ENCODE results near the gene USP30.

Gene USP30

DNA sequence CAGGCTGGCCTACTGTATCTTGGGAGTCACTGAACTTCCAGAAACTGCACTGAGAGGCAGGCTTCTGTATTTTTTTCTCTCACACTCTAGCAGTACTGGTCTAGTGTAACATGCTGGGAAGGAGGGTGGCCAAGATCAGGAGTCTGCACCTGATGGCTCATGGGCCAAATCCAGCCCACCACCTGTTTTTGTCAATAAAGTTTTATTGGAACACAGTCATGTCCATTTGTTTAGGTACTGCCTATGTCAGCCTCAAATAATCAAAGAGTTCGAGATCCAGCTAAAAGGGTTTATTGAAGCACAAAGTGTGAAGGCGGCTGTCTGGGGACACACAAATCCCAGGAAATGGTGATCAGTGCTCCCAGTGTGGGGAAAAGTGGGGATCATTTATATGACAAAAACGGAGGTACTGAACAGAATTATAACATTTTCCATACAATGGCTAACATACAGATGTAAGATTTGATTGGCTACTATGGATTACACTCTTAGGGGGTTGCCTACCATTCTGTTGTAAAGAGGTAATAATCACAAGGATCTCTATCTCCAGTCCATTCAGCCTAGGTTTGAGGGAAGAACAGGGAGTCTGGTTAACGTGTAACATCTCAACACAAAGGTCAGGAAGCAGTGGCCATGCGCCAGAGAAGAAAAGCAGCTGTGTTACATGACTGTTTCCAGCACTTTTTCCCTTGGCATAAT, 12.9 kb downstream of the USP30 start:
- DNase-seq (ENCODE audit: low read depth in 2 of 2) = no peak
- TF ChIP-seq, protein P1, sequence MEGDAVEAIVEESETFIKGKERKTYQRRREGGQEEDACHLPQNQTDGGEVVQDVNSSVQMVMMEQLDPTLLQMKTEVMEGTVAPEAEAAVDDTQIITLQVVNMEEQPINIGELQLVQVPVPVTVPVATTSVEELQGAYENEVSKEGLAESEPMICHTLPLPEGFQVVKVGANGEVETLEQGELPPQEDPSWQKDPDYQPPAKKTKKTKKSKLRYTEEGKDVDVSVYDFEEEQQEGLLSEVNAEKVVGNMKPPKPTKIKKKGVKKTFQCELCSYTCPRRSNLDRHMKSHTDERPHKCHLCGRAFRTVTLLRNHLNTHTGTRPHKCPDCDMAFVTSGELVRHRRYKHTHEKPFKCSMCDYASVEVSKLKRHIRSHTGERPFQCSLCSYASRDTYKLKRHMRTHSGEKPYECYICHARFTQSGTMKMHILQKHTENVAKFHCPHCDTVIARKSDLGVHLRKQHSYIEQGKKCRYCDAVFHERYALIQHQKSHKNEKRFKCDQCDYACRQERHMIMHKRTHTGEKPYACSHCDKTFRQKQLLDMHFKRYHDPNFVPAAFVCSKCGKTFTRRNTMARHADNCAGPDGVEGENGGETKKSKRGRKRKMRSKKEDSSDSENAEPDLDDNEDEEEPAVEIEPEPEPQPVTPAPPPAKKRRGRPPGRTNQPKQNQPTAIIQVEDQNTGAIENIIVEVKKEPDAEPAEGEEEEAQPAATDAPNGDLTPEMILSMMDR (IDR thresholded peaks at IDR 0.05; ENCODE audit: low read depth, low read length) = no peak

DNA sequence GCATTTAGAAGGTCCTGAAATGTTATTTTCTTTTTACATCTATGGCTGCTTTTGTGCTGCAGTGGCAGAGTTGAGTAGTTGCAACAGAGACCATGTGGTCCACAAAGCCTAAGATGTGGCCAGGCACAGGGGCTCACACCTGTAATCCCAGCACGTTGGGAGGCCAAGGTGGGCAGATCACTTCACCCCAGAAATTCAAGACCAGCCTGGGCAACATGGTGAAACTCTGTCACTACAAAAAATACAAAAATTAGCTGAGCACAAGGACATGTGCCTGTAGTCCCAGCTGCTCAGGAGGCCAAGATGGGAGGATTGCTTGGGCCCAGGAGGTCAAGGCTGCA, 13.4 kb downstream of the USP30 start:
- no peak overlapping the region for H3K4me3 ChIP-seq (replicated peaks in 1 of 2; ENCODE audit: low read depth in 2 of 2, low read length in 2 of 2)
- no peak for DNase-seq (ENCODE audit: low read depth in 2 of 2)
- TF ChIP-seq, protein P1 (IDR thresholded peaks at IDR 0.05; ENCODE audit: low read depth, low read length) = no peak

More for the DNA sequence above, 12.9 kb downstream of the USP30 start:
- no peak overlapping the region for H3K4me3 ChIP-seq (replicated peaks in 1 of 2; ENCODE audit: low read depth in 2 of 2, low read length in 2 of 2)

DNA sequence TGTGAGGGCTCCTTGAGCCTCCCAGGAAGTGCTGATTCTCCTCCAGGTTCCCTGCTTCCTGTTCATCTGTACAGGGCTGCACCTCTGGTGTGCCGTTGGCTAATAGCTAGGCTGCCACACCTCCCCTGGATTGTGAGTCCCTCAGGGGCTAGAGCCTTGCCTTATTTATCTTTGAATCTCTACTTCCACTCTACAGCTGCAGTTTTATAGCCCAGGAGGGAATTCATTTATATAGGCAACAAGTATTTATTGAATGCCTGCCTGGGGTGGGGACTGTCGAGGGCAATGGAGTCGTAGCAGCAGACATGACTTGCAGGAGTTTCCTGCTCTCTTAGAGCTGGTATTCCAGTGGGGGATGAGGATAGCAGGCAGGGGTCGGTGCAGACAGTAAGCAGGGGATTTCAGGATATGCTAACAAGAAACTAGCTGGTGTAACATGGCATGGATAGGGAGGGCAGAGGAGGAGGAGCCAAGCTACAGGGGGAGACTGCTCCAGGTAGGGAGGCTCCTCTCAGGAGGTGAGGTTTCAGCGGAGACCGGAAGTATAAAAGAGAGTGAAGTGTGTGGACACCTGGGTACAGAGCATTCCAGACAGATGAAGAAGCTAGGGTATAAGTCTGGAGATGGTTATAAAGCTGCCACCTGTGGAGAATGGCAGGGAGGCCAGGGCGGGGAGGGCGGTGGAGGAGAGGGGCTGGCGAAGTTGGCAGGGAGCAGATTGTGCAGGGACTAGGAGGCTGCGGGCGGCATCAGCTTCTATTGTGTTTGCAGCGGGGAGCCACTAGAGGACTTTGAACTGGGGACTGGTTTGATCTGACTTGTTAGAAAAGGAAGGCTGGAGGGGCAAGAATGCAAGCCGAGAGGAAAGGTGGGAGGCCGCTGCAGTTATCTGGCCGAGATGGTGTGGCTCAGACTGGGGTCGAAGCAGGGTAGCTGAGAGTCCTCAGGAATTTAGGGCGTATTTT, 17.2 kb downstream of the USP30 start:
- DNase-seq (ENCODE audit: low read depth in 2 of 2) = no peak
- TF ChIP-seq, protein P1 (IDR thresholded peaks at IDR 0.05; ENCODE audit: low read depth, low read length) = no peak
- no peak overlapping the region for H3K4me3 ChIP-seq (replicated peaks in 1 of 2; ENCODE audit: low read depth in 2 of 2, low read length in 2 of 2)

DNA sequence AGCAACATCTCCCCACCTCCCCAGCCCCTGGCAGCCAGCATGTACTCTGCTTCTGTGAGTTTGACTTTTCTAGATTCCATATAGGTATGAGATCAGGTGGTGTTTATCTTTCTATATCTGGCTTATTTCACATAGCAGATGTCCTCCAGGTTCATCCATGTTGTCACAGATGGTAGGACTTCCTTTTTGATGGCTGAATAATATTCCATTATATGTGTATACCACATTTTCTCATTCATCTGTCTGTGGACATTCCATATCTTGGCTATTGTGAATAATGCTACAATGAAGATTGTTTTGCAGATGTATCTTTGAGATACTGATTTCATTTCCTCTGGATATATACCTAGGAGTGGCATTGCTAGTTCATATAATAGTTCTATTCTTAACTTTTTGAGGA, 22.5 kb downstream of the USP30 start:
- TF ChIP-seq, protein P1 (IDR thresholded peaks at IDR 0.05; ENCODE audit: low read depth, low read length) = no peak
- H3K4me3 ChIP-seq (replicated peaks in 1 of 2; ENCODE audit: low read depth in 2 of 2, low read length in 2 of 2) = no peak overlapping the region
- no peak for DNase-seq (ENCODE audit: low read depth in 2 of 2)

DNA sequence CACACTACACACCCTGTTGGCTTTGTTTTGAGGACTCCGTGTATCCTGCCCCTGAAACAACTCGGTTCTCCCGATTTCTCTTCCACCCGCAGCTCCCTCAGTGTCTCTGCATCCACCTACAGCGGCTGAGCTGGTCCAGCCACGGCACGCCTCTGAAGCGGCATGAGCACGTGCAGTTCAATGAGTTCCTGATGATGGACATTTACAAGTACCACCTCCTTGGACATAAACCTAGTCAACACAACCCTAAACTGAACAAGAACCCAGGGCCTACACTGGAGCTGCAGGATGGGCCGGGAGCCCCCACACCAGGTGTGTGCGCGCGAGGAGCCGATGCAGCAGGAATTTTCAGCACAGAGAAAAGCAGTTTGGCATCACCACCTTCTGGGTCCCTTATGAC, 30.4 kb downstream of the USP30 start:
- H3K4me3 ChIP-seq (replicated peaks in 1 of 2; ENCODE audit: low read depth in 2 of 2, low read length in 2 of 2) = no peak overlapping the region
- TF ChIP-seq, protein P1 (IDR thresholded peaks at IDR 0.05; ENCODE audit: low read depth, low read length) = no peak
- no peak for DNase-seq (ENCODE audit: low read depth in 2 of 2)

DNA sequence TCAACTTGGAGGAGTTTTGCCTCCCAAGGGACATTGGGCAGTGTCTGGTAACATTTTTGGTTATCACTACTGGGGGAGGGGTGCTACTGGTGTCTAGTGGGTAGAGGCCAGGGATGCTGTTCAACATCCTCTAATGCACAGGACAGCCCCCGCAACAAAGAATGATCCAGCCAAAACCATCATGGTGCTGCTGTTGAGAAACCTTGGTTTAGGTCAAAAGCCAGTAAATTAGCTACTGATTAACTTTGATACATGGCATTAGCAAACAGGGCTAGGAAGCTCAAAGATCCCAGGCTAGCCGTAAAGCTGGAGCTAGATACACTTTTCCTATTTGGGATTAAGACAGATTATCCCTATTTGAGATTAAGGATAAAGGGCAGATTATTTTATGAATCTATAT, 32.0 kb downstream of the USP30 start:
- no peak overlapping the region for H3K4me3 ChIP-seq (replicated peaks in 1 of 2; ENCODE audit: low read depth in 2 of 2, low read length in 2 of 2)
- TF ChIP-seq, protein P1 (IDR thresholded peaks at IDR 0.05; ENCODE audit: low read depth, low read length) = no peak
- DNase-seq (ENCODE audit: low read depth in 2 of 2) = no peak
